Measurements from ENCODE around the gene DCDC1.

The DCDC1 gene

DNA sequence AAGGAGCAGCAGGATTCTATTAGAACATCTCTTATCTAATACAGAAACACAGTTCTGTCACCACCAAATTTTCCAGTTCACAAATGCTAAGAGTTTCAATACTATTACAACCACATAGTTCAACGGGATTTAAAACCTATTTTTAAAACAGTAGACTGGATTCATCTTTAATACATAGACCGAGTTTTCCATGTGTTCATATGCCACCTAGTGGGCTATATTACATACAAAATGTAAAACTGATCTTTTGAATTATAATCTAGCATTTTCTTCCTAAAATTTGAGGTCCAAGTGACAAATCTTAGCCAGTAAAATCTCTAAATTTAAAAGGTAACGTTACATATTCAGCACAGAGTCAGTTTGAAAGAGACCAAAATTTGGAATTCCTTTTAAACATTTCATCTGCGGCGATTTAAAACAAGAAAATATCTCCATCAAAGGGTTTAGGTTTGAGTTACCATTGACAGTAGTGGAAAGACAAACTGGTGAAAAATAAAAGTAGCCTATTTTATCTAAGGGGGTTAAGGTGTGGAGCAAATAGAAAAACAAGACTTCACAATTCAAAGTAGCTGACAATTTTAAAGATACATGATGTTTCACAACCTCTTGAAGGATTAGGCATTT, 514.0 kb downstream of the DCDC1 start:
- no peak for TF ChIP-seq ZFX (IDR thresholded peaks at IDR 0.05)
- TF ChIP-seq, protein P1, sequence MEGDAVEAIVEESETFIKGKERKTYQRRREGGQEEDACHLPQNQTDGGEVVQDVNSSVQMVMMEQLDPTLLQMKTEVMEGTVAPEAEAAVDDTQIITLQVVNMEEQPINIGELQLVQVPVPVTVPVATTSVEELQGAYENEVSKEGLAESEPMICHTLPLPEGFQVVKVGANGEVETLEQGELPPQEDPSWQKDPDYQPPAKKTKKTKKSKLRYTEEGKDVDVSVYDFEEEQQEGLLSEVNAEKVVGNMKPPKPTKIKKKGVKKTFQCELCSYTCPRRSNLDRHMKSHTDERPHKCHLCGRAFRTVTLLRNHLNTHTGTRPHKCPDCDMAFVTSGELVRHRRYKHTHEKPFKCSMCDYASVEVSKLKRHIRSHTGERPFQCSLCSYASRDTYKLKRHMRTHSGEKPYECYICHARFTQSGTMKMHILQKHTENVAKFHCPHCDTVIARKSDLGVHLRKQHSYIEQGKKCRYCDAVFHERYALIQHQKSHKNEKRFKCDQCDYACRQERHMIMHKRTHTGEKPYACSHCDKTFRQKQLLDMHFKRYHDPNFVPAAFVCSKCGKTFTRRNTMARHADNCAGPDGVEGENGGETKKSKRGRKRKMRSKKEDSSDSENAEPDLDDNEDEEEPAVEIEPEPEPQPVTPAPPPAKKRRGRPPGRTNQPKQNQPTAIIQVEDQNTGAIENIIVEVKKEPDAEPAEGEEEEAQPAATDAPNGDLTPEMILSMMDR (conservative IDR thresholded peaks at IDR 0.05), result peak; percentile 57
- no peak overlapping the region for H3K27ac ChIP-seq

DNA sequence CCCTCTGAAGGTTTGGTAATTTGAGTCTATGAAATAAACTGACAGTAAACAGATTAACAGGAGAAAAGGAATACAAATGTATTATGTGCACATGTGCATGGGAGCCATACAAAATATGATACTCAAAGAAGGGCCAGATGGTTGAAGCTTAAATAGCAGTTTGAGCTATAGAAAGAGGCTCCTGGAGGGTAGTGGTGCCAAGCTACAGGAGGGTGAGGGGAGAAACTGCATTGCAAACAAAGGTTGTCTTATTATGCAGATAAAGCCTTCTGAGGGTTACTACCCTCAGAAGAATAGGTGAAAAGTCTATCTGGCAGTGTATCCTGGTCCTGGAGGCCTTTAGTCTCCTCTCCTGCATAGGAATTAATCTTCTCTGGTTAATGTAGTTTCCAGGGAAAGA, 516.1 kb downstream of the DCDC1 start:
- no peak for TF ChIP-seq ZFX (IDR thresholded peaks at IDR 0.05)
- TF ChIP-seq, protein P1 (conservative IDR thresholded peaks at IDR 0.05), result no peak
- H3K27ac ChIP-seq, result no peak overlapping the region

DNA sequence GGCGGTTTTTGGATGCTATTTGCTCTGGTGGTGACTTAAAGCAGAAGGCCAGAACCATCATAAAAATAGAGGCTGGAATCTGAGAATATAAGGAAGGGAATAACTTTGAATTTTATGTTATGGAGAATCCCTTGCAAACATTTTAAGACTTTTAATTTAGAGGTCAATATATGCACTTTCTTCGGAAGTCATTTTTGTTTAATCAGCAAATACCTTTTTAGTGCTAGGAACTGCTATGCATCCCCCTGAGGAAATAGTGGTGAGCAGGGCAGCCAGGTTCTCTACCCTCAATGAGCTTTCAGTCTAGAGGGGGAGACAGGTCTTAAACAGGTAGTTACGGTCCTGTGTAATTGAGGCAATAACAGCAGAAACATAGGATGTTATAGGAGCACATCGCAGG, 516.9 kb downstream of the DCDC1 start:
- TF ChIP-seq, protein P1 (conservative IDR thresholded peaks at IDR 0.05), result no peak
- TF ChIP-seq ZFX (IDR thresholded peaks at IDR 0.05), result no peak
- no peak overlapping the region for H3K27ac ChIP-seq

DNA sequence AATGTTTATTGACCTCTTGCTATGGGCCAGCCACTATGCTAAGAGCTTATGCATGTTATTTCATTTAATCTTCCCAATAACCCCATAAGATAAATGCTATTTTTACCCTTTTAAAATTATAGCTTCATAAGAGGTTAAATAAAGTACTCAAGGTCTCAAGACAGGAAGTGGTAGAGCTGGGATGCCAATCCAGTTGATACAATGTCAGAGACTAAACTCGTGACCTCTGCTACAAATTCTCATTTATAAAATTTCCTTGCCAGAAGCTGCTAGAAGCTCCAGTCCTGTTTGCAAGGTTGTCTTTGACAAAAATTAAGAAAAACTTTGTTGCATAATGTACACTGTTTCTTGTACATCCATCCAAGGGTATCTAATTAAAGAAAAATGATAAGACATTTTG, 517.4 kb downstream of the DCDC1 start:
- TF ChIP-seq, protein P1 (conservative IDR thresholded peaks at IDR 0.05), result no peak
- TF ChIP-seq ZFX (IDR thresholded peaks at IDR 0.05), result no peak
- no peak overlapping the region for H3K27ac ChIP-seq

DNA sequence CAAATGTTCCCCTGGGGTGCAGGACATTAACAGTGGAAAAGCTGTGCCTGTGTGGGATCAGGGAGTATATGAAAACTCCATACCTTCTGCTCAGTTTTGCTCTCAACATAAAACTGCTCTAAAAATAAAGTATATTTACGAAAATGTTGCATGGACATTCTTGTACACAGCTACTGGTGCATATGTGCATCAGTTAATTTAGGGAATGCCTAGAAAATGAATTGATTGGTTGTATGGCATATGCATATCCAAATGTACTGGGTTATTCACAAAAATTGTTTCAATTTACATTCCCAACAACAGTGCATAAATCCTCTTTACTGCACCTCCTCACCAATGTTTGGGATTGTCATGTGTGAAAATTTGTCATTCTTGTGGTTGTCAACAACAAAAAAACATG, 532.3 kb downstream of the DCDC1 start:
- no peak overlapping the region for H3K27ac ChIP-seq
- no peak for TF ChIP-seq ZFX (IDR thresholded peaks at IDR 0.05)
- TF ChIP-seq, protein P1 (conservative IDR thresholded peaks at IDR 0.05), result no peak

DNA sequence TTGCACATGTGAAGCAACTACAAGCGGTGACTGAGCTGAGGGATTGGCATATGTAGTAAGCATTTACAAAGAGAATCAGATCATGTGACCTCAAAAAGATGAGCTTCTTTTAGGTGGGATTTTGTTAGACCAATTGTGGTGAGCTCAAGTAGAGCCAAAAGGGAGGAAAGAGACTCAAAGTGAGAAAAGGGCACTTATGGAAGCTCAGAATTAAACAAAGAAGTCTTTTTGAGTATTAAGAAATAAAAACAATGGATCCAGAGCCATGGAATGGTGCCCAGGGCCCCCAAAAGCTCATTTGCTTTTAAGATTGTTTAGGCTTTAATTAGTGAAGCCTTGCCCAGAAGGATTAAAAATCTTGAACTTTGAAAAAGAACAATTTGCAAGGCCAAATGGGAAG, 536.7 kb downstream of the DCDC1 start:
- TF ChIP-seq ZFX (IDR thresholded peaks at IDR 0.05), result no peak
- TF ChIP-seq, protein P1 (conservative IDR thresholded peaks at IDR 0.05), result no peak
- no peak overlapping the region for H3K27ac ChIP-seq

DNA sequence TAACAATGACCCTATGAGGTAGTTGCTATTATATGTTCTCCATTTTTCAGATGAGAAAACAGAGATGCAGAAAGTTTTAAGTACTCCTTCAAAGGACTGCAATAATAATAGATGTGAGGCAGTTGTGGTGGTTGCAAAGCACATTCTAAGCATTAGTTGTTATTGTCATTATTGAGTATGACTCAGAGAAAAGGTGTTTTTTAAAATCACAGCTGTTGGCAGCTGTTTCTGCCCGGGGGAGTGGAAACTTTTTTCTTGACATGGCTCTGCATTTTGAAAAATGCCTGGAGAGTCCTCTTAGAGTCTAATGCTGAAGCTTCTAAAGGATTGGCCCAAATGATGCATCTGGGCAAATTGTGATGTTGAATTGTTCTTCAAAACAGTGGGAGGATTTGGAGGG, 538.9 kb downstream of the DCDC1 start:
- TF ChIP-seq ZFX (IDR thresholded peaks at IDR 0.05), result no peak
- TF ChIP-seq, protein P1 (conservative IDR thresholded peaks at IDR 0.05), result no peak
- H3K27ac ChIP-seq, result no peak overlapping the region

Data from C4-2B (cell line).